Placental pericyte (primary cell): ENCODE measurements around the gene MFN2. TPM values are rescaled to one million over a fixed set of nuclear protein-coding genes. Genes with fewer than 3 reads are reported as not detected.

ENCODE experiments used
- small RNA-seq: library from RNA; depleted of rRNA; stranded (forward); fragments of <200 nt; gene quantifications from one replicate; pipeline ENCODE3, GENCODE V24; 2012; ENCODE audit warnings: low replicate concordance
- total RNA-seq: library from RNA; depleted of rRNA; stranded (reverse); fragments of >200 nt; gene quantifications from 2 replicates; pipeline ENCODE4 v1.2.3, GENCODE V29; 2012

The MFN2 gene
- total RNA-seq: 72.4 and 97.9 TPM in 2 replicates

GRCh38 chr1:11979851-11980675 lies at the start of gene MFN2:
TSS of gene MFN2 (plus strand) at chr1:11980444. CDS start at chr1:11989169, 8,725 bp downstream.

GRCh38 chr1:11934302-11935056 lies 45.8 kb upstream of the MFN2 start, which contains the start of gene PLOD1:
TSS of gene PLOD1 (plus strand) at chr1:11934717. CDS start at chr1:11934780, 63 bp downstream.

Small RNAs within 50 kb of the gene (small RNA-seq; reads per million reads assigned to genes)
- gene AL096840.1 (not detected), gene MIR6729 (not detected), gene RF00019 (not detected), gene RN7SL649P (not detected)

Other genes starting within 250 kb of the MFN2 start
- gene AGTRAP, start 244.3 kb upstream of the MFN2 start, total RNA-seq: 46.2 and 72.7 TPM in 2 replicates
- not detected in 2 replicates for gene C1orf167, start 218.3 kb upstream of the MFN2 start, total RNA-seq
- 21.8 and 27.8 TPM in 2 replicates for gene MTHFR, start 174.5 kb upstream of the MFN2 start, total RNA-seq
- gene CLCN6, start 174.3 kb upstream of the MFN2 start, total RNA-seq: 15.9 and 37.4 TPM in 2 replicates
- gene NPPA, start 132.7 kb upstream of the MFN2 start, total RNA-seq: not detected in 2 replicates
- gene NPPB, start 121.5 kb upstream of the MFN2 start, total RNA-seq: 0.44 and 1.1 TPM in 2 replicates
- 61.5 and 124 TPM in 2 replicates for gene KIAA2013, start 54.0 kb upstream of the MFN2 start, total RNA-seq
- gene PLOD1, start 45.7 kb upstream of the MFN2 start, total RNA-seq: 369 and 388 TPM in 2 replicates
- gene MIIP, start 39.1 kb downstream of the MFN2 start, total RNA-seq: 28.2 and 40.2 TPM in 2 replicates
- gene TNFRSF8, start 82.9 kb downstream of the MFN2 start, total RNA-seq: under 0.01 and 0.14 TPM in 2 replicates
- 14.2 and 53.8 TPM in 2 replicates for gene TNFRSF1B, start 186.5 kb downstream of the MFN2 start, total RNA-seq
- 32.0 and 39.1 TPM in 2 replicates for gene VPS13D, start 249.6 kb downstream of the MFN2 start, total RNA-seq